Stomach (tissue), 9 donors: Measurements from ENCODE around the gene FAM114A1. TPM values are rescaled to one million over a fixed set of nuclear protein-coding genes. Genes with fewer than 3 reads are reported as not detected.

Experiments
- DNase-seq, 2 donors: peaks; one replicate each; pipeline versions ENCODE4 v3.0.0 to v3.0.0-alpha.2; 2013 to 2019
- H3K27ac ChIP-seq, 5 donors: fragments of 200-600 bp in 4 of 5; sonication (generic) in 4 of 5; one replicate each; pipeline ENCODE4 v1.5.1; 2013 to 2019; ENCODE audit warnings: mild to moderate bottlenecking in 1 of 5, moderate library complexity in 1 of 5
- H3K27me3 ChIP-seq, 3 donors: fragments of 200-600 bp; sonication (generic); one replicate each; pipeline ENCODE4 v1.5.1; 2017 to 2019; ENCODE audit warnings: mixed run types in 1 of 3
- H3K36me3 ChIP-seq, 4 donors: fragments of 200-600 bp; sonication (generic); 1 replicate in 3 of 4; 2 replicates in 1 of 4; pipeline ENCODE4 v1.5.1; 2016 to 2019
- H3K4me1 ChIP-seq, 4 donors: fragments of 200-600 bp; sonication (generic); one replicate each; pipeline ENCODE4 v1.5.1; 2016 to 2019
- H3K4me3 ChIP-seq, 4 donors: fragments of 200-600 bp; sonication (generic) in 3 of 4; one replicate each; pipeline ENCODE4 v1.5.1; 2016 to 2019; ENCODE audit warnings: mild to moderate bottlenecking in 1 of 4
- H3K9me3 ChIP-seq, 4 donors: fragments of 200-600 bp; sonication (generic); one replicate each; pipeline ENCODE4 v1.5.1; 2016 to 2019
- CTCF ChIP-seq, 7 experiments: fragments of 450-650 bp in 4 of 7; fragments of 200-600 bp in 3 of 7; sonication (generic) in 3 of 7; IDR thresholded peaks; one replicate each; pipeline ENCODE4 v1.5.1; 2016 to 2019; ENCODE audit warnings: antibody characterized with exemption in 7 of 7, control low read depth in 2 of 7, mild to moderate bottlenecking in 1 of 7
- EP300 ChIP-seq: sonication (generic); formaldehyde crosslinking; IDR thresholded peaks from one replicate; pipeline ENCODE4 v1.6.1; 2017; ENCODE audit warnings: antibody characterized with exemption
- POLR2A ChIP-seq, 4 donors: fragments of 450-650 bp; IDR thresholded peaks; one replicate each; pipeline ENCODE4 v1.6.1; 2016; ENCODE audit warnings: antibody characterized with exemption in 4 of 4, control low read depth in 2 of 4, mild to moderate bottlenecking in 1 of 4, moderate library complexity in 1 of 4
- POLR2AphosphoS5 ChIP-seq, 3 donors: sonication (generic); formaldehyde crosslinking; IDR thresholded peaks; one replicate each; pipeline ENCODE4 v1.6.1; 2016; ENCODE audit warnings: antibody characterized with exemption in 3 of 3
- WGBS, 5 donors: extraction: QIAGEN DNeasy Blood & Tissue Kit in 3 of 5; methylation state at CpG; one replicate each; pipeline versions ENCODE4 v1.1.5 to v1.1.7; 2013 to 2018; 5-methylcytosine and 5-hydroxymethylcytosine counted together
- intact Hi-C: fragments of 100-400 bp; cut with DNase I; formaldehyde crosslinking; loops from one replicate; pipeline ENCODE4 v1.15.1; 2023; ENCODE audit warnings: low total_unique reads
- polyA plus RNA-seq, 3 donors: library from polyadenylated mRNA; stranded (reverse); fragments of 200-250 nt; gene quantifications; one replicate each; pipeline ENCODE4 v1.2.3, GENCODE V29; 2013
- total RNA-seq, 5 donors: library from RNA; depleted of rRNA; stranded (reverse); fragments of >200 nt; gene quantifications; one replicate each; pipeline versions ENCODE4 v1.1.0 to v1.2.3, GENCODE V29; 2014 to 2016
- donor health status: healthy with polysubstance abuse.
- donor health status: Bipolar disorder and iron deficiency.
- donor health status: healthy.

FAM114A1 gene
- total and polyA plus RNA-seq, 8 donors, result 10.4 to 149 (median 47.9) TPM

- Histone ChIP-seq H3K27me3 (no peaks in the 10 kb centered on the region), H3K9me3 (peaks cover 0 to 28% (median 13%) of the 10 kb centered on the region in 4 donors), H3K4me1 (no peaks in the 10 kb centered on the region), H3K4me3 (no peak overlapping the region), H3K36me3 (no peaks in the 10 kb centered on the region), H3K27ac (no peak overlapping the region)
- intact Hi-C loops, result no loop called here
- TF ChIP-seq CTCF (IDR thresholded peaks at IDR 0.05) (no peak), EP300 (no peak), POLR2AphosphoS5 (IDR thresholded peaks at IDR 0.05) (no peak), POLR2A (IDR thresholded peaks at IDR 0.05) (no peak)
- DNase-seq, result no peak
Observed at GRCh38 chr4:38837334-38837733, 30.3 kb upstream of the FAM114A1 start.

- WGBS, 5 donors, result 52 to 76% (median 66%) methylated on average over 2 of the region's 2 CpGs
- no peak for DNase-seq
- intact Hi-C loops, result no loop called here
- no peaks in the 10 kb centered on the region for H3K27me3 ChIP-seq
- H3K9me3 ChIP-seq, result peaks cover 0 to 28% (median 13%) of the 10 kb centered on the region in 4 donors
- no peak overlapping the region for H3K4me3 ChIP-seq
- no peaks in the 10 kb centered on the region for H3K4me1 ChIP-seq
- no peak overlapping the region for H3K27ac ChIP-seq
- no peak for TF ChIP-seq POLR2A (IDR thresholded peaks at IDR 0.05)
- TF ChIP-seq CTCF (IDR thresholded peaks at IDR 0.05), result no peak
- TF ChIP-seq EP300, result no peak
- TF ChIP-seq POLR2AphosphoS5 (IDR thresholded peaks at IDR 0.05), result no peak
- H3K36me3 ChIP-seq, result no peaks in the 10 kb centered on the region
Observed at GRCh38 chr4:38837849-38838248, 29.8 kb upstream of the FAM114A1 start.

- no peaks in the 10 kb centered on the region for H3K36me3 ChIP-seq
- DNase-seq, result no peak
- no peak overlapping the region for H3K4me3 ChIP-seq
- H3K4me1 ChIP-seq, result no peaks in the 10 kb centered on the region
- WGBS, 5 donors, result 49 to 73% (median 61%) methylated on average over 4 of the region's 4 CpGs
- intact Hi-C loops, result no loop called here
- H3K27ac ChIP-seq, result no peak overlapping the region
- no peaks in the 10 kb centered on the region for H3K27me3 ChIP-seq
- no peaks in the 10 kb centered on the region for H3K9me3 ChIP-seq
- TF ChIP-seq CTCF (IDR thresholded peaks at IDR 0.05), result no peak
- no peak for TF ChIP-seq EP300
- no peak for TF ChIP-seq POLR2A (IDR thresholded peaks at IDR 0.05)
- TF ChIP-seq POLR2AphosphoS5 (IDR thresholded peaks at IDR 0.05), result no peak
Observed at GRCh38 chr4:38842994-38843393, 24.6 kb upstream of the FAM114A1 start.

GRCh38 chr4:38846015-38846414, 21.6 kb upstream of the FAM114A1 start:
- 77 to 99% (median 96%) methylated on average over 3 of the region's 3 CpGs for WGBS, 5 donors
- Histone ChIP-seq H3K36me3 (no peaks in the 10 kb centered on the region), H3K4me3 (no peak overlapping the region), H3K4me1 (no peaks in the 10 kb centered on the region), H3K27me3 (no peaks in the 10 kb centered on the region), H3K27ac (no peak overlapping the region), H3K9me3 (peaks cover 0 to 5% (median 0%) of the 10 kb centered on the region in 4 donors)
- no peak for TF ChIP-seq EP300
- no peak for DNase-seq
- intact Hi-C loops, result no loop called here

- intact Hi-C loops, result loop anchor here (10.0 kb wide), 1 partner anchor 91 kb away; no protein-coding TSS in a partner anchor
Observed at GRCh38 chr4:38855466-38855865, 12.1 kb upstream of the FAM114A1 start.

More at GRCh38 chr4:38855466-38855865, 12.1 kb upstream of the FAM114A1 start:
- H3K4me1 ChIP-seq, result peaks cover 0 to 23% (median 8%) of the 10 kb centered on the region in 4 donors
- H3K27ac ChIP-seq, result peak overlapping the region in 2 of 5 donors; percentile 83 to 88
- TF ChIP-seq CTCF (IDR thresholded peaks at IDR 0.05), result no peak
- no peak for TF ChIP-seq POLR2A (IDR thresholded peaks at IDR 0.05)
- 82 to 89% (median 87%) methylated on average over 5 of the region's 5 CpGs for WGBS, 5 donors
- DNase-seq, result no peak
- no peaks in the 10 kb centered on the region for H3K27me3 ChIP-seq
- H3K9me3 ChIP-seq, result no peaks in the 10 kb centered on the region
- peak overlapping the region in 1 of 4 donors; percentile 27 for H3K4me3 ChIP-seq
- H3K36me3 ChIP-seq, result no peaks in the 10 kb centered on the region
